ENCODE data around the gene ZIC4. TPM values are rescaled to one million over a fixed set of nuclear protein-coding genes. Genes with fewer than 3 reads are reported as not detected.

Gene ZIC4
- total and polyA plus RNA-seq, 10 of the 15 experiments (the other 5 are each of a cell fraction or from before 2014, with no cell fraction given), result not detected

GRCh38 chr3:147415286-147415685, 8.9 kb upstream of the ZIC4 start:
- RAD21 ChIA-PET (ENCODE audit: unreplicated experiment), result no interaction called here
- DNase-seq (ENCODE audit: low read depth, low spot score) (no peak), ATAC-seq (no peak), FAIRE-seq (no peak)
- in situ Hi-C loops (cut with MboI), result no loop called here
- Histone ChIP-seq H3K4me3 (no peak overlapping the region), H3K79me2 (ENCODE audit: control insufficient read depth, insufficient read depth, low read length) (no peaks in the 10 kb centered on the region), H3K36me3 (ENCODE audit: control insufficient read depth in 2 of 2, insufficient read depth in 2 of 2, low read length in 1 of 2) (no peaks in the 10 kb centered on the region), H3K9ac (ENCODE audit: control insufficient read depth, insufficient read depth, low read length) (no peak overlapping the region), H2AFZ (ENCODE audit: control insufficient read depth, low read depth, low read length) (no peak overlapping the region), H3K4me2 (ENCODE audit: control insufficient read depth, insufficient read depth) (no peak overlapping the region), H3K27ac (ENCODE audit: control insufficient read depth, insufficient read depth) (no peak overlapping the region), H4K20me1 (ENCODE audit: control insufficient read depth, insufficient read depth) (no peaks in the 10 kb centered on the region), H3K27me3 (replicated peaks in 1 of 2; ENCODE audit: control insufficient read depth in 2 of 2, insufficient read depth in 2 of 2, low read length in 1 of 2) (peaks cover 11 to 23% of the 10 kb centered on the region in 2 experiments), H3K4me1 (ENCODE audit: control insufficient read depth, insufficient read depth, low read length) (no peaks in the 10 kb centered on the region), H3K9me3 (replicated peaks; ENCODE audit: control insufficient read depth, insufficient read depth, low read length) (no peaks in the 10 kb centered on the region; the same call in 2 of the 3 replicates)
- CTCF ChIA-PET, result interaction anchor here (1.4 to 2.5 kb wide), 2 partner anchors 10 to 21 kb away, joined by 3 to 6 read pairs; no protein-coding TSS in a partner anchor
- TF ChIP-seq NRF1 (conservative IDR thresholded peaks at IDR 0.05; ENCODE audit: low read depth, low read length) (no peak), BCL3 (IDR thresholded peaks at IDR 0.05; ENCODE audit: borderline replicate concordance, insufficient read depth, low read depth, low read length, poor library complexity, severe bottlenecking) (no peak), RAD51 (IDR thresholded peaks at IDR 0.05) (no peak), TARDBP (IDR thresholded peaks at IDR 0.05; ENCODE audit: borderline replicate concordance) (no peak), RELB (IDR thresholded peaks at IDR 0.05; ENCODE audit: low read depth) (no peak), MXI1 (IDR thresholded peaks at IDR 0.05; ENCODE audit: low read depth, low read length) (no peak), CBX5 (IDR thresholded peaks at IDR 0.05; ENCODE audit: low read depth) (no peak), PML (IDR thresholded peaks at IDR 0.05; ENCODE audit: low read length) (no peak), RUNX3 (IDR thresholded peaks at IDR 0.05; ENCODE audit: low read length) (no peak), ZNF622 (IDR thresholded peaks at IDR 0.05) (no peak), REST (IDR thresholded peaks at IDR 0.05; ENCODE audit: low read depth, low read length) (no peak), ZBTB11 (CRISPR knock-in tag; IDR thresholded peaks at IDR 0.05) (no peak)
- no TSS peak for BruUV-seq (replicated peaks)
- WGBS (ENCODE audit: insufficient coverage, insufficient replicate concordance, low lambda C conversion rate, missing lambda C conversion rate), result 20% methylated on average over 6 of the region's 6 CpGs
- intact Hi-C loops (cut with micrococcal nuclease; ENCODE audit: unreplicated experiment), result no loop called here
- SMC1A ChIA-PET (ENCODE audit: uncharacterized antibody, unreplicated experiment), result no interaction called here
- POLR2A ChIA-PET, result no interaction called here

Data from GM12878 (cell line).